ENCODE measurements around the gene LONP2. TPM values are rescaled to one million over a fixed set of nuclear protein-coding genes. Genes with fewer than 3 reads are reported as not detected.

The LONP2 gene
- total and polyA plus RNA-seq, 10 of the 15 experiments (the other 5 are each of a cell fraction or from before 2014, with no cell fraction given): 8.3 to 48.0 (median 34.8) TPM

GRCh38 chr16:48317614-48318315 lies 73.7 kb downstream of the LONP2 start:
- intact Hi-C loops (cut with micrococcal nuclease; ENCODE audit: unreplicated experiment): no loop called here
- H3K4me2 ChIP-seq (ENCODE audit: control insufficient read depth, insufficient read depth): no peak overlapping the region

More at GRCh38 chr16:48317614-48318315, 73.7 kb downstream of the LONP2 start:
- Histone ChIP-seq H3K36me3 (ENCODE audit: control insufficient read depth in 2 of 2, insufficient read depth in 2 of 2, low read length in 1 of 2) (peaks cover 0 to 3% of the 10 kb centered on the region in 2 experiments; a peak in 2 of 4 replicates), H3K4me3 (no peak overlapping the region), H3K27me3 (replicated peaks in 1 of 2; ENCODE audit: control insufficient read depth in 2 of 2, insufficient read depth in 2 of 2, low read length in 1 of 2) (no peaks in the 10 kb centered on the region), H2AFZ (ENCODE audit: control insufficient read depth, low read depth, low read length) (no peak overlapping the region), H3K4me1 (ENCODE audit: control insufficient read depth, insufficient read depth, low read length) (peaks cover 8% of the 10 kb centered on the region; the same call in 1 of the 2 replicates), H3K9me3 (replicated peaks; ENCODE audit: control insufficient read depth, insufficient read depth, low read length) (peaks cover 3% of the 10 kb centered on the region; the same call in 2 of the 3 replicates), H4K20me1 (ENCODE audit: control insufficient read depth, insufficient read depth) (no peaks in the 10 kb centered on the region), H3K79me2 (ENCODE audit: control insufficient read depth, insufficient read depth, low read length) (no peaks in the 10 kb centered on the region), H3K9ac (ENCODE audit: control insufficient read depth, insufficient read depth, low read length) (no peak overlapping the region), H3K27ac (ENCODE audit: control insufficient read depth, insufficient read depth) (no peak overlapping the region)
- ChIA-PET RAD21 (ENCODE audit: unreplicated experiment) (interaction anchor here (1.7 kb wide), 1 partner anchor 306 kb away, joined by 4 read pairs; no protein-coding TSS in a partner anchor), POLR2A (interaction anchor here (0.5 to 0.6 kb wide), 2 partner anchors 30 to 69 kb away, joined by 3 read pairs; no protein-coding TSS in a partner anchor), CTCF (interaction anchor here (0.7 to 2.0 kb wide), 5 partner anchors 9 to 311 kb away, joined by 3 to 5 read pairs (median 4); no protein-coding TSS in a partner anchor), SMC1A (ENCODE audit: uncharacterized antibody, unreplicated experiment) (interaction anchor here (1.0 to 1.1 kb wide), 3 partner anchors 27 to 306 kb away, joined by 3 to 4 read pairs (median 3); no protein-coding TSS in a partner anchor)
- ATAC-seq (peak; percentile 69), FAIRE-seq (peak; percentile 66), DNase-seq (ENCODE audit: low read depth, low spot score) (no peak)
- TF ChIP-seq SMAD1 (IDR thresholded peaks at IDR 0.05; ENCODE audit: low read depth, partially characterized antibody) (no peak), RUNX3 (IDR thresholded peaks at IDR 0.05; ENCODE audit: low read length) (peak; percentile 79), BCL11A (IDR thresholded peaks at IDR 0.05; ENCODE audit: low read depth, low read length) (0 out of 2 replicates have a peak, but pooled peaks have one; percentile 13), YBX1 (IDR thresholded peaks at IDR 0.05) (no peak), ZNF592 (IDR thresholded peaks at IDR 0.05) (no peak), IKZF2 (IDR thresholded peaks at IDR 0.05) (peak; percentile 15 to 50; a peak in 2 of 4 replicates), PBX3 (IDR thresholded peaks at IDR 0.05; ENCODE audit: insufficient replicate concordance, low read depth, low read length) (peak; percentile 26), MTA2 (IDR thresholded peaks at IDR 0.05; ENCODE audit: low read depth) (no peak), SP1 (IDR thresholded peaks at IDR 0.05; ENCODE audit: low read depth, low read length) (no peak)
- in situ Hi-C loops (cut with MboI): no loop called here
- 5% methylated on average over 2 of the region's 2 CpGs for WGBS (ENCODE audit: insufficient coverage, insufficient replicate concordance, low lambda C conversion rate, missing lambda C conversion rate)
- BruUV-seq (replicated peaks): TSS peak; percentile 25
